ENCODE measurements around the gene HSPB2. TPM values are rescaled to one million over a fixed set of nuclear protein-coding genes. Genes with fewer than 3 reads are reported as not detected.
"Not testable (repeated sequence)": the region's sequence is repeated elsewhere in the genome, so short reads cannot be mapped to it uniquely, and the experiment has no call there.

Gene HSPB2
- total RNA-seq, 1 donor, result 1.5 TPM

GRCh38 chr11:111930472-111930871 is 17.9 kb downstream of the HSPB2 start:
- TF ChIP-seq CTCF (IDR thresholded peaks at IDR 0.05; ENCODE audit: insufficient read depth, low read length), result no peak
- H3K4me3 ChIP-seq (ENCODE audit: low read depth, low read length), result no peak overlapping the region
- no peak for DNase-seq (ENCODE audit: low read depth)

GRCh38 chr11:111932611-111932950 is 20.0 kb downstream of the HSPB2 start:
- DNase-seq (ENCODE audit: low read depth), result no peak
- no peak overlapping the region for H3K4me3 ChIP-seq (ENCODE audit: low read depth, low read length)
- no peak for TF ChIP-seq CTCF (IDR thresholded peaks at IDR 0.05; ENCODE audit: insufficient read depth, low read length)

GRCh38 chr11:111933176-111933575 is 20.6 kb downstream of the HSPB2 start:
- DNase-seq (ENCODE audit: low read depth); H3K4me3 ChIP-seq (ENCODE audit: low read depth, low read length): not testable (repeated sequence)

GRCh38 chr11:111933872-111934271 is 21.3 kb downstream of the HSPB2 start:
- H3K4me3 ChIP-seq (ENCODE audit: low read depth, low read length), result no peak overlapping the region
- TF ChIP-seq CTCF (IDR thresholded peaks at IDR 0.05; ENCODE audit: insufficient read depth, low read length), result no peak
- DNase-seq (ENCODE audit: low read depth), result peak; percentile 40

GRCh38 chr11:111934306-111934705 is 21.8 kb downstream of the HSPB2 start:
- TF ChIP-seq CTCF (IDR thresholded peaks at IDR 0.05; ENCODE audit: insufficient read depth, low read length), result no peak
- DNase-seq (ENCODE audit: low read depth), result no peak
- H3K4me3 ChIP-seq (ENCODE audit: low read depth, low read length), result no peak overlapping the region

- H3K4me3 ChIP-seq (ENCODE audit: low read depth, low read length), result no peak overlapping the region
- no peak for TF ChIP-seq CTCF (IDR thresholded peaks at IDR 0.05; ENCODE audit: insufficient read depth, low read length)
- DNase-seq (ENCODE audit: low read depth), result peak; percentile 52
These were observed 22.9 kb downstream of the HSPB2 start for GRCh38 chr11:111935317-111936039.

- no peak for TF ChIP-seq CTCF (IDR thresholded peaks at IDR 0.05; ENCODE audit: insufficient read depth, low read length)
- DNase-seq (ENCODE audit: low read depth), result no peak
- no peak overlapping the region for H3K4me3 ChIP-seq (ENCODE audit: low read depth, low read length)
These were observed 23.6 kb downstream of the HSPB2 start for GRCh38 chr11:111936040-111936540.
